ENCODE data around the gene MACROD1.
"Not testable (repeated sequence)": the region's sequence is repeated elsewhere in the genome, so short reads cannot be mapped to it uniquely, and the experiment has no call there.

MACROD1 gene

DNA sequence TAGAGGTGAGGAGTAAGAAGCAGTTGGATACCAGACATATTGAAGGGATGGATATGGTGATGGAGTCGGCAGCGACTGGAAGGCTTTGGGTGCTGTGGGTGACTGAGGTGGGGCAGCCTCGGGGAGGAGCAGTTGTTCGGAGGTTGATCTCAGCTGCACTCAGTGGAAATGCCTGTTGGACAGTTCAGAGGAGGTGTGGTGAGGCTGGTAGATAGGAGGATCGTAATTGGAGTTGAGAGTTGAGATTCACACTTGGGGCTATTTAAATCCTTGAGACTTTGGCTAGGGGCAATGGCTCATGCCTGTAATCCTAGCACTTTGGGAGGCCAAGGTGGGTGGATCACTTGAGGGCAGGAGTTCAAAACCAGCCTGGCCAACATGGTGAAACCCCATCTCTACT is 172.8 kb downstream of the MACROD1 start:
- DNase-seq, result no peak

DNA sequence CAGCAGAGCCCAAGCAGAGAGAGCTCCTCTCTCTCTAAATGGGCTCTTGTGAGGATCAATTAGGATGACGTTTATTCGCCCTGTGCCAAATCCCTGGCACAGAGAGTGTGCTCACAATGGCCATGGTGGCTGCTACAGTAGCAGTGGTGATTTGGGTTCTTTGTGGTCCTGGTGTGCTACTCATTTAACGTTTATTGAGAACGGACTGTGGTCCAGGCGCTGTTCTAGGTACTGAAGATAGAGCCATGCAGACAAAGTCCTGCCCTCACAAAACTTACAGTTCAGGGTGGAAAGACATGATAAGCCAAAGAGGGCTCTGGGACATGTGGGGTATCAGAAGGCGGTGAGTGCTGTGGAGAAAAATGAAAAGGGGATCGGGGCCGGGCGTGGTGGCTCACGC is 174.4 kb downstream of the MACROD1 start:
- DNase-seq, result no peak

DNA sequence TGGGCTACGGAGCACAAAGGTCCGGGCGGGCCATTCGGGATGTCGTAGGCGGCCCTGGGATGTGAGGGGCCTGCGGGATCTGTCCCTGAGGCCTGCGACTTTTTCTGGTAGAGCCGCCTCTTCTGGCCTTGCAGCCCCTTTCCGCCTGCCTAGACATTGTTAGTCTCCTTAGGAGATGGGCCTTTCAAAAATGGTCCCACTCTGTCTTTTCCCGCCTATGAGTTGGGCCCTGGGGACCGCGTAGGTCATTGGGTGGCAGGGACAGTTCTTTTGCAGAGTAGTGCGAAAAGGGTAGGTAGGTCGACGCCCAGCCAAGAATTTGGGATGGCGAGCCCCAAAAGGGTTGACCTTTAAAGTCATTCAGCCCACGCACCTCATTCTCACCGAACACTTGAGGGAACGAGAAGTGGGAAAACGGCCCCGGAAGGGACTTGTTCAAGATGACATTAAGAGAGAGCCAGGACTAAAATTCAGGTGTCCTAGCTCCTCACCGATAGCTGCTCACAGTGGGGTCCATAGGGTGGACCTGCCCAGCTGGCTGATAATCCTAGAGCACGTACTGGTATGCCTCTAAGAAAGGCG is 178.9 kb downstream of the MACROD1 start:
- DNase-seq, result no peak

DNA sequence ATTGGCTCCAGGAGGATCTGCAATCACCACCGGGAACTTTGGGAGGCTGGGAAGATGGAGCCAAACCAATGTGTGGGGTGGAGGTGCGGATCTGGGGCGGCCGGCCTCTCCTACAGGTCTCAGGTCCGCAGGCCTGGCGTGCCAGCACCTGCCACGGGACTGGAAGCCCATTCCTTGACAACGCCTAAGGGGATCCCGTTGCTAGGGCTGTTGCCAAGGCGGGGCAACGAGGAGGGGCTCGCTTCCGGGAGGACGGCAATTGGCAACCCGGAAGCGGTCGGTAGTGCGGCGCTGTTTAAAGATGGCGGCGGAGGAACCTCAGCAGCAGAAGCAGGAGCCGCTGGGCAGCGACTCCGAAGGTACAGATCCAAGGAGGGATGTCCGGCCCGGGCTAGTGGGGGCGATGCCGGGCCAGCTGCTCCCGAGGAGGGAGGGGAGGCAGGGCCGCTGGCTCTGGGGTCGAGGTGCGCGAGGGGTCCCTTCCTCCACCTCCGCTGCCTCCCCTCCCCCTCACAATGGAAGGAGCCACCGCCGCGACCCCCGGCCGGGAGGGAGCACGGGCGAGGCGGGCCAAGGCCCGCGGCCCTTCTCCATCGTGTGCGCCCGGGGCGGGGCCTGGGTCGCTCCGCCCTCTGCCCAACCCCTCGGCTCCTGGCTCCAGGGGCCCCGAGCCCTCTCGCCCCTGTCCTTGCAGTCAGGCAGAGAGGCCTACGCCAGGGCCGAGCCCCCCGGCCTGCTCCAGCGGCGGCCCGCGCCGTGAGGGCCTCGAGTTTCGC is 179.6 kb downstream of the MACROD1 start, which contains the start of gene OTUB1:
Gene OTUB1 (plus strand): TSS at position 283 of the 776 bp plus-strand sequence. CDS start 19 bp downstream, at position 302.
- DNase-seq, result peak; percentile 69

DNA sequence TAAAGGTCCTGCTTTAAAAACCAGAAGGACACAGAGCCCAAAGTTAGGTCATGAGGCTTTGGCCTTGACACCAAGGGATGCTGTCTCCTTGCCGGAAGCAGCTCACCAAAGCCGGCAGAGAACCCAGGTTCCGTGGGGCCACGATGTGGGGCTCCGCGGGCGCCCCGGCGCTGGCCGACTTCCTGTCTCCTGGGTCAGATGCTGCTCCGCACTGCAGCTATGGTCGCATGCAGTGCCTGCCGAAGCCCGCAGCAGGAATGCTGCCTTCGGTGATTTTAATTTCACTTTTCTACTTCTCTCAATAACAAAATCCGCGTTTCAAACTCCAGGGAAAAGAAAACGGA is 180.1 kb downstream of the MACROD1 start:
- DNase-seq, result peak; percentile 51

DNA sequence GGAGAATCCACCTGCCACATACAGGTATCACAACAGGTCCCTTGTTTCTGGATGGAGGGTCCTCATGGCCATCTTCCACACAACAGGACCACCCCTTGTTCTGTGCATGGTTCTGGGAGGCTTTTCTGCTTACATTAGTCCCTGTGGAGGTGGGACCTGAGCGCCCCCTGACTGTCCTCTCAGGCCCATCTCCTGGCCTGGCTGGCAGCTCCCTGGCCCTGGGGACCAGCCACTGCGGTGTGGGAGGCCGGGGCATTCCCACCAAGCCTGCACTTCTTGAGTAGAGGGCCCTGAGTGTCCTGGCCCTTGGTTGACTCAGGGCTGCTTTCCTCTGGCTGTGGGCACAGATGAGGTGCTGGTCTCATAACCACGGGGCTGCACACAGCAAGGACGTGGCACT is 186.5 kb downstream of the MACROD1 start:
- DNase-seq, result no peak

DNA sequence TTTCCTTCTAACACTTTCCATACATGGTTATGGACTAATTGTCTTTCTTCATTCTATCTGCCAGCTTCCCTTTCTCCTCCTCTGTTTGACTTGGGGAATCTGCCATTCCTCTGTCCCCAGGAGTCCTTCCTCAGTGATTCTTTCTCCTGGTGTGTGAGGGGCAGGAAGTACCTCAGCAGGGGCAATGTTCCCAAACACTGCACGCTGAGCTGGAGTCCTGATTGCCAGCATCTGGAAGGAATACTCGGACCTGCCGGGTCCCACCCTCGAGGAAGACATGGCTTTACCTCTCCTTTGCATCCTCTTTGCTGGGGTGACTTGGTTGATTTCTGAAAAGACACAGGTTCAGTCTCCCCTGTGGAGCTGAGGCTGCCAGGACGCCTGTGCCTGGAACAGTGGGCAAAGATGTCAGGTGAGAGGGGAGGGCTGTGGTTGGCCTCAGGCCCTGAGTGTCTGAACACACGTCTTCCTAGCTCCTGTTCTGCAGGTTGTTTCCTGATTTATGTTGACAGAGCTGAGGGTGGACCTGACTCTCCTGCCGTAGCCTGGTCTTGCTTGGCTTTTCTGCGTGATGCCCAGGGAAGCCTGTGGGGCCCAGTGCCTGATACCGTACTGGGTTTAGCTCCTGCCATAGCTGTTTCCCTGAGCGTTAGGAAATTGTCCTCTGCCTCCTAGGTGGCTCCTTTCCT is 187.2 kb downstream of the MACROD1 start:
- no peak for DNase-seq

DNA sequence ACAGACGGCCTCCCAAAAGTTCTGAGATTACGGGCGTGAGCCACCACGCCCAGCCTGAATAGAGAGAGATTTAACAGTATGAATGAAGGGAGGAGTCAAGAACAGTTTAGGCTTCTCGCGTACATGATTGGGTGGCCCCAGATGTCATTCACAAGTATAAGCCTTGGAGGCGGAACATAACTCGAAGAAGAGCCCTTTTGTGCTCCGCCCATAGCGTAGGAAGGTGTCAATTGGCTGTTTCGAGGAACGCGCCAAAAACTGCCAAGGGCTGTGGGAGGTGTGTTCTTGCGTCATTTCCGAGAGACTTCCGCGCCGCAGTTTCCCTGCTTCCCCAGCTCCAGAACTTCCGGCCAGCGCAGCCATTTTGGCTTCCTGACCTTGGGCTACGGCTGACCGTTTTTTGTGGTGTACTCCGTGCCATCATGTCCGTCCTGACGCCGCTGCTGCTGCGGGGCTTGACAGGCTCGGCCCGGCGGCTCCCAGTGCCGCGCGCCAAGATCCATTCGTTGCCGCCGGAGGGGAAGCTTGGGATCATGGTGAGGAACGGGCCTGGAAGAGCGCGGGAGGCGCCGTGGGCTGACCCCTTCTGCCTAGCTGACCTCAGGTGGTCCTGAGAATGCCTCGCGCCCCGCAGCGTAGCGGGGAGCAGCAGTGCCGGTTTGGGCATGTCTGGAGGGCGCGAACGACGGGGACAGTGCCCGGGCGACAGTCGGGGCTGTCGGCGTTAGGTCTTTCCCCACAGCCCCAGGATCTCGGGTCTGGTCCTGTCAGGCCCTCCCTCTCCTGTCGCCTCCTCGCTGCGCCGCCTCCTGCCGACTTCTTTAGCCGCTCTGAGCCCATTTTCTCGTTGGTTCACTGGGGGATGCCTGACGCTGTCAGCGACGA is 191.4 kb downstream of the MACROD1 start, which contains the start of gene COX8A:
Gene COX8A (plus strand): TSS at position 362 of the 885 bp plus-strand sequence. CDS start 61 bp downstream, at position 423.
- peak; percentile 33 for DNase-seq

DNA sequence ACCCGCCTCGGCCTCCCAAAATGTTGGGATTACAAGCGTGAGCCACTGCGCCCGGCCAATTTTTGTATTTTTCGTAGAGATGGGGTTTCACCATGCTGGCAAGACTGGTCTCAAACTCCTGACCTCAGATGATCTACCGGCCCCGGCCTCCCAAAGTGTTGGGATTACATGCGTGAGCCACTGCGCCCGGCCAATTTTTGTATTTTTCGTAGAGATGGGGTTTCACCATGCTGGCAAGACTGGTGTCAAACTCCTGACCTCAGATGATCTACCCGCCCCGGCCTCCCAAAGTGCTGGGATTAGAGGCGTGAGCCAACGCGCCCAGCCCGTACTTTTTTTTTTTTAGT is 192.0 kb downstream of the MACROD1 start:
- not testable (repeated sequence) for DNase-seq

DNA sequence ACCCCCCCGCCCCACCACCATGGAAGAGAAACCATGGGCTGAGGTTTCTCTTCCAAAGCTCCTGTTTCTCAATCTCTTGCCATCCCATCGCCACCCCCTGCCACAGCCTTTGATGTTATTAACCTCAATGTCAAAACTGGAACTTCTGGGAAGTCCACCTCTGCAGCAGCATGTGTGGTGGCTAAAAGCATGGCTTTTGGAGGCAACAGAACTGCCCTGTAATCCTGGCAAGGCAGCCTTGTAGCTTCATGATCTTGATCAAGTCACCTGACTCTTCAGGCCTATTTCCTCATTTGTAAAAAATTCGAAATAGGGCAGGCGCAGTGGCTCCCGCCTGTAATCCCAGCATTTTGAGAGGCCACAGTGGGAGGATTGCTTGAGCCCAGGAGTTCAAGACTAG is 195.0 kb downstream of the MACROD1 start:
- DNase-seq, result no peak

DNA sequence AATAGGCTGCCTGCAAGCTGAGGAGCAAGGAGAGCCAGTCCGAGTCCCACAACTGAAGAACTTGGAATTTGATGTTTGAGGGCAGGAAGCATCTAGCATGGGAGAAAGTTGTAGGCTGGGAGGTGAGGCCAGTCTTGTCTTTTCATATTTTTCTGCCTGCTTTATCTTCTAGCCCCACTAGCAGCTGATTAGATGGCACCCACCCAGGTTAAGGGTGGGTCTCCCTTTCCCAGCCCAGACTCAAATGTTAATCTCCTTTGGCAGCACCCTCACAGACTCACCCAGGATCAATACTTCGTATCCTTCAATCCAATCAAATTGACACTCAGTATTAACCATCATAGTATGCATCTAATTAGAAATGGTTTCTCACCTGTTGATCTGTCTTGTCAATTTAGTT is 196.5 kb downstream of the MACROD1 start:
- no peak for DNase-seq

DNA sequence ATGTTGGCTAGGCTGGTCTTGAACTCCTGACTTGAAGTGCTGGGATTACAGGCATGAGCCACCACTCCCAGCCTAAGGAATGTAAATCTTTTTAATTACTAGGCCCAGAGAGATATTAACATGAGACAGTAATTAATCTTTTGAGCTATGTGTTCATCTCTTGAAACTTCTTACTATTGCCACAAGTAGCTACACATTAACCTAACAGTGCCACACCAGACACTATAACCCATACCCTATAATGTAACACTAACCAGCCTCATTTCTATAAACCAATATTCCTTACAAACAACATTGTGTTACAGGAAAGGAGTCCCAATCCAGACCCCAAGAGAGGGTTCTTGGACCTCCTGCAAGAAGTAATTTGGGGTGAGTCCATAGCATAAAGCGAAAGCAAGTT is 199.5 kb downstream of the MACROD1 start:
- DNase-seq, result no peak

DNA sequence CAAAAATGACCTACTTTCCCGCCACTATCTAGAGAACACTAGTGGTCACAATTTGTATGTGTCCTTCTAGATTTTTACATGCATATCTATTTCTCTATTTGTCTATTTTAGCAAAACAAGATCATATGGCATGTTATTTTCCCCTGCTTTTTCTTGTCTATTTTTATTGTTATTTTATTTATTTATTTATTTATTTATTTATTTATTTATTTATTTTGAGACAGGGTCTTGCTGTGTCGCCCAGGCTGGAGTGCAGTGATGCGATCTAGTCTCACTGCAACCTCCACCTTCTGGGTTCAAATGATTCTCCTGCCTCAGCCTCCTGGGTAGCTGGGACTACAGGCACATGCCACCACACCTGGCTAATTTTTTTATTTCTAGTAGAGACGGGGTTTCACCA is 202.0 kb downstream of the MACROD1 start:
- not testable (repeated sequence) for DNase-seq

DNA sequence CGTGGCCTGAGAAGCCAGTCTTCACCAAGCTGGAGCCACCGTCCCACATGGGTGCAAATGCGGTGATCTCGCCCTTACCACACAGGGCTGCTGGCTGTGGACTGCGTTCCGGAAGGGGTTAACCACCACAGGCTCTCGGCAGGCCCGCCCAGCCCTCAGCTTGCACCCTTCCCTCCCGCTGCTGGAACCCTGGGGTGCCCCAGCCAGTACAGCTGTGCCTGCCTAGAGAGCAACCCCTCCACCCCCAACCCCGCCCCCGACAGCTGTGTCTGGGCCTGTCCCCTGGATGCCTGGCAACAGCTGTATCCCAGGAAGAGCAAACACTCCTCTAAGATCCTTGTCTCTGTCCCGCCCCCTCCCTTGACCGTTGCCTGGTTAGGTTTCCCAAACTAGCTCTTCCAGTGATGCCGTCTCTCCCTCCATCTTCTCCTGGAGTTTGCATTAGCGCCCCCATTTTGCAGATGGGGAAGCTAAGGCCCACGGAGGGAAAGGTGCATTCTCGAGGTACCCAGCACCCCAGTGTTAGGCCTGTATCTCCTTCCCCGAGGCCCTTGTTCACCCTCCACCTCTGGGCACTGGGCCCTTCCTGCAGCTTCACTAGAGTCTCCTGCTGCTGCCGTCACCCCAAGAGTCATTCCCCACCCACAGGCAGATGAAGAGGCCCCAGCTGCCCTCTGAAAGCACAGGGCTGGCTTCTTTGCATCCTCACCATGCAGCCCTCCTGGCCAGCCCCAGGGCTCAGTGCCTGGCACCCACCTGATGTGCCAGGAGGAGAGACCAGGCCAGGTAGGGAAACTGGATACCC is 204.1 kb downstream of the MACROD1 start:
- peak; percentile 23 for DNase-seq

DNA sequence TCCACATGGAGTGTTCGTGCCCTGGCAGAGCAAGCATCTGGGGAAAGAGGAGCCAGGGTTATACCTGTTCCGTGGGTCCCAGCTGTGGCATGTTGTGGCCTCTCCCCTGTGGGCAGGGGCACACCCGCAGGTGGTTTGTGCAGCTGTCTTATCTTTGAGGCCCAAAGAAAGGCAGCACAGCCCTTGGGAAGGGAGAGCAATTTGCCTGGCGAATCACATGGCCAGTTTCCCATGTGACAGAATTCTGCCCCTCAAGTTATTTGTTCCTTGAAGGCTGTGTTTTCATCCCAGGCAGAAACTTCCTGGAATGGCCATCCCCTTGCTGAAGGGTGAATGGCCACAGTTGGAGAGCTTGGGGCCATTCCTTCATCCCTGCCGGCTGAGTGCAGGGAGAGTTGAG is 207.9 kb downstream of the MACROD1 start:
- no peak for DNase-seq

DNA sequence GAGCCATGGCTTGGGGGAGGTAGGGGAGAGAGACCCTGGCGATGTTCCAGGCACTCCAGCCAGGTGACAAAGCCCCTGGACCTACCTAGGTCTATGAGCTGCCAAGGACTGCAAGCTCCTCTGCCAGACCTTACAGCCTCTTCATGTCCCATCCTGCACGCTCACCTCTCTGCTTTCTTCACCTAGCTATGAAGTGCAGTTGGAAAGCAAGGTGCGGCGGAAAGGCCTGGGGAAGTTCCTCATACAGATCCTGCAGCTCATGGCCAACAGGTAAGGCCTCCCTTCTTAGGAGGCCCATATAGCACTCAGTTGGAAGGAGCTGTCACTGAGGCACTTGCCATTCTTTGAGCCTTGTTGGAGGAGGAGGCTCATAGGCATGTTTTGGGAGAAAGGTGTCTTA is 213.3 kb downstream of the MACROD1 start:
- DNase-seq, result no peak

DNA sequence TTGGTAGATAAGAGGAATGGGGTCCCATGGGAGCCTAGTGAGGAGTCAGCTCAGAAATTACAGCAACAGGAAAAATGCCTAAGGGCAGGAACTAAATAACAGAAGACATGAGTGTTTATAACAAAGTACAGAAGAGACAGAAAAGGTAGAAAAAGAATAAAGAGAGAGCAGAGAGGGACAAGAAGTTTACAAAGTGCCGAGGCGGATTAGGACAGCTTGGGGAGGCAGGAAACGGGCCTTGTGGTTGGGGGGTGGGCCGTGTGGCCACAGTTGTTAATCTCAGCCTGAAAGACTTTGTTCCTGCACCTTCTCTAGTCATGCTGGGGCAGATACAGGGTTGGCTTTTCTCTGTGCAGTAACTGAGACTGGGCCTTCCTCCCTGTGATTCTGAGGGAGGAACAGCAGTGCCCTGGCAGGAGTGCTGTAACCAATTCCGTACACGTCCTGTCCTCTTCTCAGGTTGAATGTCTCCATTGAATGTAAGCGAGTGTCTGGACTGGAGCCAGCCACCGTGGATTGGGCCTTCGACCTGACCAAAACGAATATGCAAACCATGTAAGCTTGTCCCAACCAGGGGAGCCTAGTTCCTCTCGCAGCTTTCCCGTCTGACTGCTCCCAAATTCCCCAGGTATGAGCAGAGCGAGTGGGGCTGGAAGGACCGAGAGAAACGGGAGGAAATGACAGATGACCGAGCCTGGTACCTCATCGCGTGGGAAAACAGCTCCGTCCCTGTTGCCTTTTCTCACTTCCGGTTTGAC is 214.0 kb downstream of the MACROD1 start:
- DNase-seq, result peak; percentile 24

All from activated gamma-delta T cell (primary cell).